ENCODE data around the gene TIMD4.

TIMD4 gene

DNA sequence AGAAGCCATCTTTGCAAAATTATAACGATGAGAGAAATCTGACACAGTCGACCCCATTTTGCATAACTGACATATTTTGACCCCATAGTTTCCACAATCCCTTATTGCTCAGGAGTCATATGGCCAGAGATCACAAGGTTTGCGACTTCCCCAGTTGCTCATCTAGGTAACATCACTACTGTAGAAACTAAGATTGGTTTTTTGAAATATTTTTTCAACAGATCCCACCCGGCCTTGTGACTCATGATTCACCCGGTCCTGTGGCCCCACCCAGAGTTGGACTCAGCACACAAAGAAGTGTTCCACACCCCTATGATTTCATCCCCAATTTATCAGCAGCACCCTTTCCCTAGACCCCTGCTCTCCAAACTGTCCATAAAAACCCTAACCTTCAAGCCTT lies 50.2 kb downstream of the TIMD4 start:
- ATAC-seq: no peak
- no peak for TF ChIP-seq TCF4 (CRISPR knock-in tag; IDR thresholded peaks at IDR 0.05; ENCODE audit: borderline replicate concordance)
- no peak for TF ChIP-seq PPARA (CRISPR knock-in tag; IDR thresholded peaks at IDR 0.05; ENCODE audit: borderline replicate concordance)
- TF ChIP-seq ZNF70 (CRISPR knock-in tag; IDR thresholded peaks at IDR 0.05): no peak
- TF ChIP-seq ESRRG (CRISPR knock-in tag; IDR thresholded peaks at IDR 0.05): no peak
- no peak for TF ChIP-seq CREB5 (CRISPR knock-in tag; IDR thresholded peaks at IDR 0.05; ENCODE audit: low read depth)
- TF ChIP-seq, protein P1, sequence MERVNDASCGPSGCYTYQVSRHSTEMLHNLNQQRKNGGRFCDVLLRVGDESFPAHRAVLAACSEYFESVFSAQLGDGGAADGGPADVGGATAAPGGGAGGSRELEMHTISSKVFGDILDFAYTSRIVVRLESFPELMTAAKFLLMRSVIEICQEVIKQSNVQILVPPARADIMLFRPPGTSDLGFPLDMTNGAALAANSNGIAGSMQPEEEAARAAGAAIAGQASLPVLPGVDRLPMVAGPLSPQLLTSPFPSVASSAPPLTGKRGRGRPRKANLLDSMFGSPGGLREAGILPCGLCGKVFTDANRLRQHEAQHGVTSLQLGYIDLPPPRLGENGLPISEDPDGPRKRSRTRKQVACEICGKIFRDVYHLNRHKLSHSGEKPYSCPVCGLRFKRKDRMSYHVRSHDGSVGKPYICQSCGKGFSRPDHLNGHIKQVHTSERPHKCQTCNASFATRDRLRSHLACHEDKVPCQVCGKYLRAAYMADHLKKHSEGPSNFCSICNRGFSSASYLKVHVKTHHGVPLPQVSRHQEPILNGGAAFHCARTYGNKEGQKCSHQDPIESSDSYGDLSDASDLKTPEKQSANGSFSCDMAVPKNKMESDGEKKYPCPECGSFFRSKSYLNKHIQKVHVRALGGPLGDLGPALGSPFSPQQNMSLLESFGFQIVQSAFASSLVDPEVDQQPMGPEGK (CRISPR knock-in tag; IDR thresholded peaks at IDR 0.05; ENCODE audit: borderline replicate concordance): no peak
- TF ChIP-seq ZNF565 (CRISPR knock-in tag; conservative IDR thresholded peaks at IDR 0.05; ENCODE audit: low read depth): no peak
- no peak for TF ChIP-seq RARB (CRISPR knock-in tag; IDR thresholded peaks at IDR 0.05)
- TF ChIP-seq ZFP30 (CRISPR knock-in tag; IDR thresholded peaks at IDR 0.05): no peak
- no peak for TF ChIP-seq ZFP3 (CRISPR knock-in tag; IDR thresholded peaks at IDR 0.05)
- no peak for TF ChIP-seq TOX (CRISPR knock-in tag; IDR thresholded peaks at IDR 0.05; ENCODE audit: borderline replicate concordance)
- TF ChIP-seq, protein P2, sequence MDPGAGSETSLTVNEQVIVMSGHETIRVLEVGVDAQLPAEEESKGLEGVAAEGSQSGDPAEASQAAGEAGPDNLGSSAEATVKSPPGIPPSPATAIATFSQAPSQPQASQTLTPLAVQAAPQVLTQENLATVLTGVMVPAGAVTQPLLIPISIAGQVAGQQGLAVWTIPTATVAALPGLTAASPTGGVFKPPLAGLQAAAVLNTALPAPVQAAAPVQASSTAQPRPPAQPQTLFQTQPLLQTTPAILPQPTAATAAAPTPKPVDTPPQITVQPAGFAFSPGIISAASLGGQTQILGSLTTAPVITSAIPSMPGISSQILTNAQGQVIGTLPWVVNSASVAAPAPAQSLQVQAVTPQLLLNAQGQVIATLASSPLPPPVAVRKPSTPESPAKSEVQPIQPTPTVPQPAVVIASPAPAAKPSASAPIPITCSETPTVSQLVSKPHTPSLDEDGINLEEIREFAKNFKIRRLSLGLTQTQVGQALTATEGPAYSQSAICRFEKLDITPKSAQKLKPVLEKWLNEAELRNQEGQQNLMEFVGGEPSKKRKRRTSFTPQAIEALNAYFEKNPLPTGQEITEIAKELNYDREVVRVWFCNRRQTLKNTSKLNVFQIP (CRISPR knock-in tag; IDR thresholded peaks at IDR 0.05; ENCODE audit: borderline replicate concordance, low read depth): no peak
- no peak for TF ChIP-seq TSHZ2 (CRISPR knock-in tag; IDR thresholded peaks at IDR 0.05)

- no peak for ATAC-seq
- TF ChIP-seq TCF4 (CRISPR knock-in tag; IDR thresholded peaks at IDR 0.05; ENCODE audit: borderline replicate concordance) (no peak), ZNF8 (CRISPR knock-in tag; IDR thresholded peaks at IDR 0.05) (no peak), GLIS3 (CRISPR knock-in tag; IDR thresholded peaks at IDR 0.05) (no peak), BACH2 (CRISPR knock-in tag; IDR thresholded peaks at IDR 0.05; ENCODE audit: borderline replicate concordance) (no peak), CREB5 (CRISPR knock-in tag; IDR thresholded peaks at IDR 0.05; ENCODE audit: low read depth) (no peak), CSDC2 (CRISPR knock-in tag; IDR thresholded peaks at IDR 0.05) (no peak), PPARA (CRISPR knock-in tag; IDR thresholded peaks at IDR 0.05; ENCODE audit: borderline replicate concordance) (no peak), CSRNP3 (CRISPR knock-in tag; IDR thresholded peaks at IDR 0.05) (no peak)
- TF ChIP-seq, protein P2 (CRISPR knock-in tag; IDR thresholded peaks at IDR 0.05; ENCODE audit: borderline replicate concordance, low read depth): no peak
These were observed 53.8 kb downstream of the TIMD4 start for GRCh38 chr5:156909180-156909579.
